HL-60 (cell line): Measurements from ENCODE around the gene DDX25.
"Not testable (repeated sequence)": the region's sequence is repeated elsewhere in the genome, so short reads cannot be mapped to it uniquely, and the experiment has no call there.

Experiments used
- DNase-seq, 2 experiments: peaks; one replicate each; pipeline ENCODE4 v3.0.0-alpha.2; 2010 to 2020; ENCODE audit warnings: low read depth in 1 of 2, low spot score in 1 of 2
- H3K27ac ChIP-seq: fragments of 250-450 bp; sonication (Bioruptor Pico); replicated peaks from 2 replicates; pipeline ENCODE4 v1.5.1; 2020; ENCODE audit warnings: mild to moderate bottlenecking, moderate library complexity
- H3K27me3 ChIP-seq: fragments of 250-450 bp; sonication (Bioruptor Pico); 2 replicates; pipeline ENCODE4 v1.5.1; 2021; ENCODE audit warnings: mild to moderate bottlenecking, moderate library complexity; ENCODE audit not compliant: insufficient read depth, poor library complexity, severe bottlenecking
- H3K4me3 ChIP-seq: replicated peaks from 2 replicates; pipeline ENCODE4 v1.5.1; 2011; ENCODE audit warnings: mild to moderate bottlenecking, control low read depth, low read length; ENCODE audit not compliant: insufficient read depth
- GABPA ChIP-seq: IDR thresholded peaks from 2 replicates; pipeline ENCODE4 v1.6.1; 2012; ENCODE audit warnings: low read depth
- POLR2AphosphoS5 ChIP-seq: IDR thresholded peaks from 2 replicates; pipeline ENCODE4 v1.6.1; 2012; ENCODE audit warnings: low read depth
- SPI1 ChIP-seq: IDR thresholded peaks from 2 replicates; pipeline ENCODE4 v1.6.1; 2012; ENCODE audit warnings: low read depth, mild to moderate bottlenecking, borderline replicate concordance
- TF ChIP-seq, protein P1 (sequence below): IDR thresholded peaks from one replicate; pipeline ENCODE4 v1.5.1; 2011; ENCODE audit warnings: low read length, control low read depth, inconsistent platforms; ENCODE audit not compliant: insufficient read depth
- TF ChIP-seq, protein P2 (sequence below): IDR thresholded peaks from 2 replicates; pipeline ENCODE4 v1.6.1; 2012; ENCODE audit warnings: low read depth; ENCODE audit not compliant: insufficient replicate concordance

The DDX25 gene

DNA sequence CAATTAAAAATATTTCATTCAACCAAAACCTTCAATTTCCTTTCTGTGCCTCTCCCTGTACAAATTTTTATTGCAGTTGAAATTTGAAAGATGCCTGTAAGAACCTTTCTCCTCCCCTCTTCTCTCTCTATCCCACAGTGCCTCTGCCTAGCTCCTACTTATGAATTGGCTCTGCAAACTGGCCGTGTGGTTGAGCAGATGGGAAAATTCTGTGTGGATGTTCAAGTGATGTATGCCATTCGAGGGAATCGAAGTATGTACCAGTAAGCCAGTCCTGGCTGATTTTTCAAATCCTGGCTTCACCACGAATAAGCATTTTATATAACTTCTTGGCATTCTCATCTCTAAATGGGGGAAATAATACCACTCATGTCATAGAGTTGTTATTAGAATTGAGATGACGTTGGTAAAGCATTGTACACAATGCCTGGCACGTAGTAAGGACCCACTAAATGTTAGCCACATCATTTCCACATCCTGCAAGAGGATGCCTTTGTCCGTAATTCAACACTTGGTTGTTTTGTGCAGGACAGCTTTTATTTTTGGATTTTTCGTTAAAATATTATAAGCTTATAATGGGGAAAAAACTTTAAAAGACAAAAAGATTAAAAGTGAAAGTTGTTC lies 6.0 kb downstream of the DDX25 start:
- TF ChIP-seq, protein P1, sequence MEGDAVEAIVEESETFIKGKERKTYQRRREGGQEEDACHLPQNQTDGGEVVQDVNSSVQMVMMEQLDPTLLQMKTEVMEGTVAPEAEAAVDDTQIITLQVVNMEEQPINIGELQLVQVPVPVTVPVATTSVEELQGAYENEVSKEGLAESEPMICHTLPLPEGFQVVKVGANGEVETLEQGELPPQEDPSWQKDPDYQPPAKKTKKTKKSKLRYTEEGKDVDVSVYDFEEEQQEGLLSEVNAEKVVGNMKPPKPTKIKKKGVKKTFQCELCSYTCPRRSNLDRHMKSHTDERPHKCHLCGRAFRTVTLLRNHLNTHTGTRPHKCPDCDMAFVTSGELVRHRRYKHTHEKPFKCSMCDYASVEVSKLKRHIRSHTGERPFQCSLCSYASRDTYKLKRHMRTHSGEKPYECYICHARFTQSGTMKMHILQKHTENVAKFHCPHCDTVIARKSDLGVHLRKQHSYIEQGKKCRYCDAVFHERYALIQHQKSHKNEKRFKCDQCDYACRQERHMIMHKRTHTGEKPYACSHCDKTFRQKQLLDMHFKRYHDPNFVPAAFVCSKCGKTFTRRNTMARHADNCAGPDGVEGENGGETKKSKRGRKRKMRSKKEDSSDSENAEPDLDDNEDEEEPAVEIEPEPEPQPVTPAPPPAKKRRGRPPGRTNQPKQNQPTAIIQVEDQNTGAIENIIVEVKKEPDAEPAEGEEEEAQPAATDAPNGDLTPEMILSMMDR: no peak
- no peak for TF ChIP-seq GABPA
- TF ChIP-seq, protein P2, sequence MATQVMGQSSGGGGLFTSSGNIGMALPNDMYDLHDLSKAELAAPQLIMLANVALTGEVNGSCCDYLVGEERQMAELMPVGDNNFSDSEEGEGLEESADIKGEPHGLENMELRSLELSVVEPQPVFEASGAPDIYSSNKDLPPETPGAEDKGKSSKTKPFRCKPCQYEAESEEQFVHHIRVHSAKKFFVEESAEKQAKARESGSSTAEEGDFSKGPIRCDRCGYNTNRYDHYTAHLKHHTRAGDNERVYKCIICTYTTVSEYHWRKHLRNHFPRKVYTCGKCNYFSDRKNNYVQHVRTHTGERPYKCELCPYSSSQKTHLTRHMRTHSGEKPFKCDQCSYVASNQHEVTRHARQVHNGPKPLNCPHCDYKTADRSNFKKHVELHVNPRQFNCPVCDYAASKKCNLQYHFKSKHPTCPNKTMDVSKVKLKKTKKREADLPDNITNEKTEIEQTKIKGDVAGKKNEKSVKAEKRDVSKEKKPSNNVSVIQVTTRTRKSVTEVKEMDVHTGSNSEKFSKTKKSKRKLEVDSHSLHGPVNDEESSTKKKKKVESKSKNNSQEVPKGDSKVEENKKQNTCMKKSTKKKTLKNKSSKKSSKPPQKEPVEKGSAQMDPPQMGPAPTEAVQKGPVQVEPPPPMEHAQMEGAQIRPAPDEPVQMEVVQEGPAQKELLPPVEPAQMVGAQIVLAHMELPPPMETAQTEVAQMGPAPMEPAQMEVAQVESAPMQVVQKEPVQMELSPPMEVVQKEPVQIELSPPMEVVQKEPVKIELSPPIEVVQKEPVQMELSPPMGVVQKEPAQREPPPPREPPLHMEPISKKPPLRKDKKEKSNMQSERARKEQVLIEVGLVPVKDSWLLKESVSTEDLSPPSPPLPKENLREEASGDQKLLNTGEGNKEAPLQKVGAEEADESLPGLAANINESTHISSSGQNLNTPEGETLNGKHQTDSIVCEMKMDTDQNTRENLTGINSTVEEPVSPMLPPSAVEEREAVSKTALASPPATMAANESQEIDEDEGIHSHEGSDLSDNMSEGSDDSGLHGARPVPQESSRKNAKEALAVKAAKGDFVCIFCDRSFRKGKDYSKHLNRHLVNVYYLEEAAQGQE: no peak
- no peak for TF ChIP-seq POLR2AphosphoS5
- no peak for TF ChIP-seq SPI1
- no peak for DNase-seq
- Histone ChIP-seq H3K27me3 (no peaks in the 10 kb centered on the region), H3K27ac (no peak overlapping the region), H3K4me3 (no peak overlapping the region)

DNA sequence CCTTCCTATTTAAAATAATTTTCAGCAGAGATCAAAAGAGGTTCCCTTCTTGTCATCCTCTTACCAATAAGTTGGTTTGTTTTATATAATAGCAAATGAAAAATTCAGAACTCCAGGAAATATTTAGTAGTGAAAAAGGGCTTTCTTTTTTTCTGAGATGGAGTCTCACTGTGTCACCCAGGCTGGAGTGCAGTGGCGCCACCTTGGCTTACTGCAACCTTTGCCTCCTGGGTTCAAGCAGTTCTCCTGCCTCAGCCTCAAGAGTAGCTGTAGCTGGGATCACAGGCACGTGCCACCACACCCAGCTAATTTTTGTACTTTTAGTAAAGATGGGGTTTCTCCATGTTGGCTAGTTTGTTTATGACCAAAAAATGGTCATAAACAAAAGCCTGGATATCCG lies 10.3 kb downstream of the DDX25 start:
- H3K27me3 ChIP-seq, H3K4me3 ChIP-seq, DNase-seq, H3K27ac ChIP-seq: not testable (repeated sequence)

DNA sequence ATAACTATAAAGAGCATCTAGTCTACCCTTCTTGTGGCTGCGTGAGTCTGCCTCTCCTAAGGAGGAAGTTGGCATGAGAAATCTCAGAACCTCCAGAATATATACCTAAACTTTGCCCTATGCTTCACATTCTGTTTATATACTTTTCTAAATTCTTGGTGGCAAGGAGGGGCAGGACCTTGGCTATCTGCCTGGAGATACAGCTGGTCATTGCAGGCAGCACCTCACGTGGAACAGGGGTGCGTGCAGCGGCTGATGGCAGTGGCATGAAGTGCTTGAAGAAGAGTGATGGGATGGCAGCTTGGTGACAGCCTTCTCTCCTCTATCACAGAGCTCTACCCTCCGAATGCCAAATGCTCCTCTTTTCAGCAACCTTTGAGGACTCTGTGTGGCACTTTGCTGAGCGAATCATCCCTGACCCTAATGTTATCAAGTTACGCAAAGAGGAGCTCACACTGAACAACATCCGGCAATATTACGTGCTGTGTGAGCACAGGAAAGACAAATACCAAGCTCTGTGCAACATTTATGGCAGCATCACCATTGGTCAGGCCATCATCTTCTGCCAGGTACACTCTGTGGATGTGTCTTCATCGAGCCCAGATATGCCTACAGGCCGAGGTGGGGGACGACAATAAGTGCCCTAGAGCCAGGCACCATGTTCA lies 12.5 kb downstream of the DDX25 start:
- H3K27me3 ChIP-seq: peaks cover 4% of the 10 kb centered on the region
- no peak overlapping the region for H3K4me3 ChIP-seq
- no peak overlapping the region for H3K27ac ChIP-seq
- DNase-seq: no peak
- TF ChIP-seq, protein P1: no peak
- TF ChIP-seq GABPA (no peak), SPI1 (no peak), POLR2AphosphoS5 (no peak)
- TF ChIP-seq, protein P2: no peak

DNA sequence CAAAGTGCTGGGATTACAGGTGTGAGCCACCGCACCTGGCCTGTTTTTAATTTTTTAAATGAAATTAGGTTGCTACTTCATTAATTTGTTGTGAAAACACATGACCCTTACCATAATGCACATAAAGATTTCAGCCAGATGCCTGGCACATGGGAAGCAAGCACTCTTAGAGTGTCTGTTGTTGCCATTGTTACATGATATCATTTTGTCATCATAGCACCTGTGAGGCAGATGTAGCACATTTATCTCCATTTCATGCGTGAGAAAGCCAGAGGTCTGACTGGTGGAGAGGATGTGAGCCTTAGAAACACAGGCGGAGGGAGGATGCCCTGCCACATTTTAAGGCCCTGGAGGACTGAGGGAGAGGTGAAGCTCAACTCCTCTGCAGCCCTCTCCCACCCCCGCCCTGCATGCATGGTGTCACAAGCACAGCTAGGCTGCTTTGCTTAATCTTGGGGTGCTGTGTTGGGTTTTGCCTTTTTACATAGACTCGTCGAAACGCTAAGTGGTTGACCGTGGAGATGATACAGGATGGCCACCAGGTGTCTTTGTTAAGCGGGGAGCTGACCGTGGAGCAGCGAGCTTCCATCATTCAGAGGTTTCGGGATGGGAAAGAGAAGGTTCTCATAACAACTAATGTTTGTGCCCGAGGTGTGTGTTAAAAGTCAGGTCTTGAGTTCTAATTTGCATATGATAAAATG lies 14.0 kb downstream of the DDX25 start:
- TF ChIP-seq POLR2AphosphoS5: no peak
- Histone ChIP-seq H3K4me3 (no peak overlapping the region), H3K27ac (no peak overlapping the region), H3K27me3 (peaks cover 4% of the 10 kb centered on the region)
- DNase-seq: no peak
